Measurements from ENCODE around the gene ERP27.
A peak's percentile ranks its signal among the peaks of the same experiment; 100 is the strongest.

Gene ERP27

DNA sequence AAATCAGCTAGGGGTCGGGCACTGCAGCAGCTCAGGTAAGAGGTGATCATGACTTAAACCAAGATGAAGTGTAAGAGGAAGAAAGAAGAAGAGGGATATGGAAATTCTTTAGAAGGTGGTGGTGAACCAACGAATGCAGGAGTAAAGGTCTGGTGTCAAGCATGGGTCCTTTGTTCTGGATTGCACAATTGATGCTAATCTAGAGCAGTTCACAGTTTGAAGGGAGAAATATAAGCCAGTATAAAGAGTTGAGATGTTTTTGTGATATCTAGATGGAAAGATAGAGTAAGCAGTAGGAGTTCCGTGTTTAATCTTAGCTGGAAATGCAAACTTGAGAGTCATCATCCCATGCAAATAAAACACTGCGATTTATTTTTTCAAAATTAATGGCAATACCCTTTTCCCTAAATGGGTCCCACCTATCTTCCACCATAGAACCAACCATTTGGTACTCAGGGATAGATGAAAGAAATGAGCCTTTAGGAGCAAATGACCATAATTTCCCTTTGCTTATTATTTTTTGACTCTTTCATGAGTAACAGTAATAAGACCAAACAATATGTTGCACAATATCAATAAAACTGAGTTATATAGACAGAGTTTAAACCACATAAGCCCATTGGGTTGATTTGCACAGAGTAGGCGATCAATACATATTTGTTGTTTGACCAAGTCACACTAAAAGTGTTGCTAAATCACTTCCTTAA lies 37.7 kb downstream of the ERP27 start:
- DNase-seq, result no peak

DNA sequence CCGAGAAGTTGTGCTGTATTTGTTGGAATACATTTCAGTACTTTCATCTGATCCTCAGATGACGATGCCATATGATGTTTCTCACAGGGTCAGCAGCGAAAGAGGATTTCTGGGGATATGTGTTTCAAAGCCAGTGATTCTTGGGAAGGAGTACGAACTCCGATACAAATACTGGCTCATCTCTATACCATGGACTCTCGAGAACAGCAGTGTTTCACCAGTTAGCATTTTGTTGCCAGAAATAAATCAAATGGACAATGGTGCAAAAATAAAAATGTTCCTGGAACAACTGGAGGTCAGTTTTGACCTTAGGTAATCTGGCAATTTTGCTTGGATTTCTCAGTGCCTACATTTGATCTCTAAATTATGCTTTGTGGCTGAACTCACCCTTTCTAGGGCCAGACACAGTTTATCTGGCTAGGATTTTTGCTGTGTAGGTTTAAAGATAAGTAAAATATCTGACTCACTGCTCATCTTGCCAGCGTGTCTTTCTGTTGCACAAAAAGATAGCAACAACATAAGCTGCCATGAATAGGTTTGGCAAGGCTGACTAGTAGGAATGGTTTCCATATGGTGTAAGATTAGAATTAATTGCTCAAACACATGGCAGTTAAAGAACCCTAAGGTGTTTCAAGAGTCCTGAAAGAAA lies 41.7 kb downstream of the ERP27 start:
- peak; percentile 86 for DNase-seq

DNA sequence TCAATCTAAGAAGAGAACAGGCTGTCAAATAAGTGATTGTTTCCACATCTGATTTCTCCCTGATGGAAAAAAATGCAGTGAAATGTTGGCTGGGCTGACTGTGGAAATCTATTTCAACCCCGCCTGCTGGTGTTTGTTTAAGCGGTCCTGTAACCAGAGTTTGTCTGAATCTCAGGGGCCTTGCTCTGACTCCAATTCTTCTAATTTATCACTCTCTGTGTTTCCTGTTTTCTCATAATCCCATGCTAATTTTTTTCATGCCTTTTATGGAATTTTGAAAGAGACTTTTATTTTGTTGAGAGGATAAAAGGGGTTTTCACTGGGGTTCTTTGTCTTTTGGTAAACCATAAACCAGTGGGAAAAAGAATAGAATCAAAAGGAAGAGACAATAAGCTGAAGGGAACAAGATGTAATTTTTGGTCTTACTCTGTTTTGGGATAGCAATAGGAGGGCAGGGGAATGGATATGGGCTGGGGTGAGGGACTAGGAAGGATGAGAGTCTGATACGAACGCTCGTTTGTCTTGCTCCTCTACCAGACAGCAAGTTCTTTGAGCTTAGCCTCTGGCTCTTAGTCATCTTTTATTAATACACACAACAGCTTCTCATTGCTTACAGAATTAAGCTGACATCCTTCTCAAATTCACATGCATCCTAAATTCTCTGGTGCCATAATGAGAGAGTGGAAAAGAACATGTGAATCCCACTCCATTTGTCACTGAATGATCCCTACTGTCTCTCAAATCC lies 44.7 kb downstream of the ERP27 start:
- no peak for DNase-seq

DNA sequence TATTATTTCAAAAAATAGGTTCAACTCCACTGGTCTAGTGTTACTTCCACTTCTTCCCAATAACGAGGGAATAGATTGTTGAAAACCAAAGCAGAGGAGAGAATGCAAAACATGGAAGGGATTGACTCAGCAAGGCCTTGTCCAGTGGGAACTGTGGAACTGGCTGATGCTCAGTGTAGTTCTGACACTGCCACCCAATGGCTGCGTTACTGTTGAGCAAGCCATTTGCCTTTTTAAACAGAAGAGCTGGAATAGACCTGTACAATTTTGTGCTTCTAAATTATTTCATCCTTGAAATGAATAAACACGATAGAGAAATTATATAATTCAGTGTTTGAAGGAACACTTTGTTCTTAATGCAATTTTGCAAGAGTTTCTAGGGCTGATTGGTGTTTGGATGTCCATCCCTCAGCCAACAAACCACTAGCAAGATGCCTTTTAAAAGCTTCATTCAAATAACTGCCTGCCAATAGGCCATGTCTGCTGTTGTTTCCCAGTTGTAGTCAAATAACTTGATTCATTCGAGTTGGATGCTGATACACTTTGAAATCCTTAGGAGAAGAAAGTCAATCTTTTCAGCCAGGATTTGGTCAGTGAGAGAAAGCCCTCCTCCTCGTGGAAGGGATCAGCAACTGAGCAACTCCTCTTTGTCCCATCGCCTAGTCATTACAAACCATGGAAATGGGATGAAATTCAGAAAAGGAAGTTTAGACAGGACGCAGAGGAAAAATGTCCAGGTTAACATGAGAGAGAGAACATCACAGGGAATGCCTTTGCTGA lies 45.4 kb downstream of the ERP27 start:
- DNase-seq, result peak; percentile 27

DNA sequence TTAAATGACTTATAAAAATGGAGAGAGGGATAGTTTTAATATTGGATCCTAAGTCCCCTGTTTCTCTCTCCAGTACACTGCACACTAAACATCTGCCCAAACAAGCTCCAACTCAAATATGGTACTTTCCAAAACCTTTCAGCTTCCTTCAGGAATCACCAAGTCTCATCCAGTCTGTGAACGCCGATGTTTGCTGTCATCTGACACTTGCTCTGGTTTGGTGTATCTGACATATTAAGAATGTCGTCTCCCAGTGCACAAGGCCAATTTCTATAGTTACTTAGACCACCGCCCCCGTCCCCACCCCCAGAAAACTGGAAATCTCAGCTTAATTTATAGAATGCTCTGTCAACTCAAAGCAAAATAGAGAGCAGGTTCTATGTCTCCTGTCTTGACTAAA lies 47.6 kb downstream of the ERP27 start:
- DNase-seq, result no peak

- no peak for DNase-seq
Observed at GRCh38 chr12:14886271-14886670, 52.1 kb downstream of the ERP27 start.

DNA sequence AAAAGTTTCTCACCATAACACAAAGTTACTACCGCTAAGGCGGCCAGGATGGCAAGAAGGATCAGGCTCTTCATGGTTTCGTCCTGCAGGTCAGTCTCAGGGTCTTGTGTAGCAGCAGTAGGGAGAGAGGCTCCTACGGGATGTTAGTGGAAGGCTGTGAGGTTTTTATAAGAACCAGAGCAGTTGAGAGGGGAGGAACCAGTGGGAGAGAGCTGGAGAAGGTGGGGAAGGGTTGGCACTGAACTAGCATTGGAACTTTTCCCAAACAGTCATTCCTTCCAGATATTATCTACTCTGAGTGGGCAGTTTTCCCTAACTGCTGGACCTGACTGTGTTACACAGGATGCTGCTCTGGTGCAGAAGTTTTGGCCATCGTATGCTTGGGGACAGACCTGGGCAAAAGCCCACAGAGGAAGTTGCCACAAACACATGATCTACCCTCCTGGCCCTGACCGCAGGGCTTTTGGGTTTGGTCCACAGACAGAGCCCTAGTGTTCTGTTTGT lies 52.6 kb downstream of the ERP27 start, which contains the start of gene MGP:
TSS of gene MGP (minus strand) at position 137 of the 504 bp plus-strand sequence. CDS start at position 74, 63 bp downstream.
- peak; percentile 72 for DNase-seq

DNA sequence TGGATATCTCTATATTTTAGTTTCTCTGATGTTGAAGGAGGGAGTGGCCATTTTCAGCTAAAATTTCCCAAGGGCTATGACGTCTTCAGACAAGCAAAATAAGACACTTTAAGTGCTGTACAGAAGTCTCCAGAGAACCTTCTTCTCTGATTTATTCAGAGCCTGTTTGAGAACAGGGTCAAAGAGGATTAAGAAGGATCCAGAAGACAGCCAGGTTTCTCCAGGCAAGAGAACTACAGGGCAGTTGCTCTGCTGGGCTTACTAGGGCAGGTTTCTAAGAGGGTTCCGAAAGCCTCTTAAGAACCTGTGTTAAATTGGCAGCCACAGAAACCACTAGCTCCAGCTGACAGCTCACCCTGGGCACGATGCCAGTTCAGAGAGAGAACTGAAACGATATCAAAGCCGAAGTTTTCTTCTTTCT lies 53.9 kb downstream of the ERP27 start:
- peak; percentile 85 for DNase-seq

- DNase-seq, result no peak
Observed at GRCh38 chr12:14883686-14884085, 54.7 kb downstream of the ERP27 start.

DNA sequence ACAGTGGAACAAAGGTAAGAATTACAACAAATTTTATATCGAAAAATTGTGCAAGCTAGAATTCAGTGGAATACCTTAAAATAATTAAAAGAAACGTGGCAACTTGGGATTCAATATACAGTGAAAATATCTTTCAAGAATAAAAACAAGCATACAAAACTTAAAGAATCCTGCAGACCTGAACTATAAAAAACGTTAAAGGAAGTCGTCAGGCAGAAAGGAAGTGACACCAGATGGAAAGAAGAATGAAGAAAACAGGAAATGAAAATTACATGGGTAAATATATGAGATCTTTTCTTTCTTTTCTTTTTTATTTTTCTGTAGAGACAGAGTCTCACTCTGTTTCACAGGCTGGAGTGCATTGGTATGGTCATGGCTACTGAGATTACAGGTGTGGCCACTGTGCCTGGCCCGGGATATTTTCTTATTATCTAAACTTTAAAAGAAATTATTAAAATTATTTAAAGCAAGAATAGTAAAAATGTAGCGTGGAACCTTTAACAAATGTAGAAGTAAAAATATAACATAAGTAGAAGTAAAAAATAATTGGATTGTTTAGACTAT lies 57.4 kb downstream of the ERP27 start:
- no peak for DNase-seq

DNA sequence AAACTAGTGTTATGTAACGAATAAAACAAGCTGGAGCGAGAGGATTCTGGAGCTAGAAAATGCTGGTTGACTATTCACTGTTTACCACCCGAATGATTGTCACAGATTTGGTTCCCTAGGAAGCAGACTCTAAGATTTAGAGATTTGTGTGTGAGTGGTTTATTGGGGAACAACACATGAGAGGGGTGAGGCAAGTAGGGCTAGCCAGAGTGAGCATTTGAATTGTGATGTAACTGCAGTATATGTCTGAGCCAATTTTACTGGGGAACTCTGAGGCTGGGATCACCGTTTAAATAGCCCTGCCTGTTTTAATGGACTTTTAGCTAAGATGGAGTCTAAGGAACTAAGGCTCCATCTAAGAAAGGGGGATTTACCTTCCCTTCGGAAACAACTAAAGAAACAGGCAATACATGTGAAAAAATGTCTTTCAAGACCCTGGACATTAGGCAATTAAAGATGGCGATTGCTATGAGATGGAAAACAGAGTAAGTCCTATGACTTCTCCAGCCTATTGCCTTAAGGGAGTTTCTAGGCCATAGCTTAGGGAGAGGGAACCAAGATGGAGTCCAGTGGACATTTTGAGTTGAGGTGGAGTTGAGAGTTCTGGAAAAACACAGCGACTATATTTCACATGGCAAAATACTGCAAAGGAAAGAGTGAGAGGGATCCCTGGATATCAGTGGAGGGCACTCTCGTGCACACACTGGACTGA lies 59.0 kb downstream of the ERP27 start:
- no peak for DNase-seq

DNA sequence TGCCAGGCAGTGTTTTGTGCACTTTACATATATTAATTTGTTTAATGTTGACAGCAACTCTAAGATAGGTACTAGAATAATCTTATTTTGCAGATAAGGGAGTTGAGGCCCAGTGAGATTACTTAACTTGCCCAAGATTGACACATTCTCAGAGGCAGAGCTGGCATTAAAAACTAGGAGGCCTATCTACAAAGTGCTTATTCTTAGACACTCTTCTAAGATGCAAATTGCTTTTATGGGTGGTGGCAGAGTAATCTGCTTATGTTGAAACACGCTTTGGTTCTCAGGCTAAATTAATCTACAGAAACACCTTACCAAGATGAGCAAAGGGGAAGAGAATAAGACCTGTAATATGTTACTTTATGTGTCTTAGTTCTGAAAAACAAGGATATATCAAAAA lies 59.8 kb downstream of the ERP27 start:
- peak; percentile 47 for DNase-seq

DNA sequence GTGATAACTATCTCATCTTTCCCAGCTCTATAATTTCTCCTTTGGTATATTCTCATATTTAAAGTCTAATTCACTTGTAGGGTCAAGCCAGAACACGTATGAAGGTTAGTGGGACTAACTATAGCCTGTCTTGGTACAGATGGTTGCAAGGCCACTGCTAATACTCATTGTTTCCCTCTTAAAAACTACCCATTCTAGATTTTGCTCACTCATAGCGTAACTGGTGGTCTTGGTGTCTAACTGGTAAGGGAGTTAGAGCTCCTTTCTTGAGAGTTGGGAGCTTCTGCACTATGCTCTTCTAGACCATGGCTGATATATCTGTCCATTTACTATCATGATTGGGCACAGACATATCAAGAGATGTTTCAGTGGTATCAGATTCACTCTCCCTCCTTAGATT lies 61.5 kb downstream of the ERP27 start:
- DNase-seq, result no peak

GRCh38 chr12:14874882-14875281 lies 63.5 kb downstream of the ERP27 start:
- peak; percentile 46 for DNase-seq

DNA sequence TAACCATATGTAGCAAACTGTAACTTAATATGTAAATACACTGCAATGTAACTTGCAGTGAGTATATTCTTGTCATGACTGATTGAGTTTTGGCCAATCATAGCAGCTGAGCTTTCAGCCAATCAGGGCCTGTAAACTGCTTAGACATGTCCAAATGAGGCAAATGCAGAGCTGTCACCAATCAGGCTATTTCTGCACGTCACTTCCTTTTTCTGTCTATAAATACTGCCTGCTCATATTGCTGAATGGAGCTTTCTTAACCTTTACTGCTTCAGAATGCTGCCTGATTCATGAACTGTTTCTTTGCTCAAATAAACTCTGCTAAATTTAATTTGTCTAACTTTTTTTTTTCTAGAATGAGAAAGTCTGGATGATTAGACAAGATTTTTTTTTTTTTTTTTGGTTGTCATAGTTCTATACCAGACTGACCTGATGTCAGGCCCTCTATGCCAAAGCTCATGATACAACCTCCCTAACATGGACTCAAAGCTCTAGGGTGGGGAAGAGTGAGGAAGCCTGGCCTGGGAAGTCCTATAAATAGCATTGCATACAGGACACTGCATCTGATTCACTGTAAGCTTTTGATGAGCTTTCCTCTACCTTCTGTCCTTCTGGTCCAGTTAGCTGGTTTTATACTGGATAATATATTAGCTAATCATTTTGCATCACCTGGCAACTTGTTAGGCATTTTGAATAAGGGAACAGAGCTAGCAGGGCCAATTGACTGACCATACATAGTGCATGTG lies 64.7 kb downstream of the ERP27 start:
- DNase-seq, result no peak

- no peak for DNase-seq
Observed at GRCh38 chr12:14871886-14872285, 66.5 kb downstream of the ERP27 start.

DNA sequence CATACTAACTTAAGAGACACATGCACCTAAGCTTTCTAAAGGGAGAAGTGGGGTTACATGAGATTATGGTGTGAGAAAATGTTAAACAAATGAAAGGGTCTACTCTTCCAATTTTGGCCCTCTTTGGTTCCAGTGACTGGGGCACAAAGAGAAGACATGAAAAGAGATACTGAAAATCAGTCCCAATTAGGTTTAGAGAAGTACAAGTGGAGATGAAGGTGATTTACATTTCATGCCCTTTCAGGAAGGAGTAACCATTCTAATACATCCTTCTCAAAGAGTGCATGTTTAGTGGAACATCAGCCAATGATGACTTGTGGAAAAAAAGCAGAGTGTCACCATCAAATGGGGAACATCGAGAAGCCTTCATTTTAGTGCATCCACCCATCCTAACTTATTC lies 67.1 kb downstream of the ERP27 start:
- DNase-seq, result no peak

- DNase-seq, result no peak
Observed at GRCh38 chr12:14868916-14869506, 69.3 kb downstream of the ERP27 start.
